Measurements from ENCODE around the gene DNAJB14.

Gene DNAJB14

DNA sequence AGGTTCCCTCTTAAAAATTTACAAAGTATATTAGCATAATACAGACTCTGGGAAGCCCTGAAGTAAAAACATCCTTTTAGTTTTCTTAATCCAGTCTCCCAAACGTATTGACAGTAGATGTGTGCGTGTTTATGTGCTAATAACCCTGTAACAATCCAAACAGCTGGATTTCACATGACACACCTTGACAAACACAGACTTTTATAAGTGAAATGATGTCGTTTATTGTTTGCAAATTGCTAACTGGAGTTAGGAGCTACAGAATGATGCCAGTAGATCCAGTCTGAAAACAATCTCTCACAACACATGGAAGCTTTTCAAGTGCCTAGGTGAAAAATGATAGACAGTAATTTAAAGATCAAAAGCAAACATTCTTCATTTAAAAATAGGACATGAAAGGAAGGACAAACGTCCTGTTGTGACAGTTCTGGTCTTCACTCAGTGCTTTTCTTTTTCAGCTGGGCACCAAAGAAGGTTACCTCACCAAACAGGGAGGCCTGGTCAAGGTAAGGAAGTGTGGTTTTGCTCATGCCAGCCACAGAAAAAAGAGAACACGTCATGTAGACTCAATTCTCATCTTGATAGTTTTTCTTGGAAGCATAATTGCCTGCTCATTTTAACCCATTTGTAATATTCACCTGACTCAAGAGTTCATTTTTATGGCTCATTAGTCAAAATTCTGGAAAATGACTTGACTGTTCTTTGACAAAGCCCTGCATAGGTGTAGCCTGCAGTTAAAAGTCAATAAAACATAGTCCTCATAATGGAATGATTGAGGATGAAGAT lies 85.1 kb downstream of the DNAJB14 start:
- no peak for DNase-seq

DNA sequence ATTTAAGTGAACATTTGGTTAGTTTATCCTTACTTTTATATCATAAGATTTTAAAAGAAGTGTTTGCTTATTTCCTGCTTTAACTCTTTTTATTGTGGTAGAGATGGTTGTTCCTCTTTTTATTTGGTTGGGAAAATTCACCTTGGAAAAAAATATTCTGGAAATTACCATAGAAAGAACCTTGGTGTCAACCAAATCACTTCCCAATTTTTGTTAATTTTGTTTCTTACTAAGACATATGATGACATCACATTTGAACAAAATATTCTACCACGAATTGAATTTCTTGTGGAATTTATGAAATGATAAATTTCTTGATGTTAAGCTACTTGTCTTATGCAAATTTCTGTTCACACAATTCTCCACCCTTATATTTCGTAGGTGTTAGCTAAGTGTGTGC lies 85.9 kb downstream of the DNAJB14 start:
- no peak for DNase-seq

DNA sequence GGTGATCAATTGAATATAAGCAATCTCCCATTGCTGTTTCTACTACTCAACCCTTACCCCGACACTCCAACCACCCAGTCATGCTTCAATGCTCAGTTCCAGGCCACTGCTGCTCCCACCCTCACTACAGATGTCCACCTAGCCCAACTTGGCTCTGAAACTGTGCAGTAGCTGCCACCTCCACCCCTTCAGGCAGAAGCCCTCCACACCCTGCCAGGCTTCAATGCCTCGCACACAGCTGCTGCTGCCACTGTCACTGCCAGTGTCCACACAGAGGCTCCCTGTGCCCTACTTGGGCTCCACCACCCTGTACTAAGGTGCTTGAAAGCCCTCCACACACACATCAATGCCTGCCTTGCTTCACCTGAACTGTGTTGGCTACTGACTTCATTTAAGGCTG lies 86.8 kb downstream of the DNAJB14 start:
- DNase-seq: no peak

DNA sequence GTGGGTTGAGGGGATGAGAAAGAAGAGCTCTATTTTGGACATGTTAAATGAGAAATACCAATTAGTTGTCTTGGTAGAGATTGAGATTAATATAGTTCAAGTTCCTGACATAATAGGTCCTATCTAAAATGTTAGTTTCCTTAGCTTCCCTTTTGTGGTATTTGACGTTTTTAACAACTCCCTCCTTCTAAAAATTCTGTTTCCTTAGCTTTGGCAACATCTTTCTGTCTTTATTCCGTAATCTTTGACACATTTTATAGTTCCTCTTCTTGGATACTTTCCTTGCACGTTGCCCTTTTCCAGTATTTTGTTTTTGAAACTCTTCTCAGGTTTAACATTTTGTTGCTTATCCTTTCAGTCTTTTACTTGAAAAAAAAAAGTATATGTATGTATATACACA lies 89.1 kb downstream of the DNAJB14 start:
- DNase-seq: no peak

GRCh38 chr4:99856166-99856565 lies 90.3 kb downstream of the DNAJB14 start:
- DNase-seq: no peak

GRCh38 chr4:99855678-99856077 lies 90.7 kb downstream of the DNAJB14 start:
- no peak for DNase-seq

DNA sequence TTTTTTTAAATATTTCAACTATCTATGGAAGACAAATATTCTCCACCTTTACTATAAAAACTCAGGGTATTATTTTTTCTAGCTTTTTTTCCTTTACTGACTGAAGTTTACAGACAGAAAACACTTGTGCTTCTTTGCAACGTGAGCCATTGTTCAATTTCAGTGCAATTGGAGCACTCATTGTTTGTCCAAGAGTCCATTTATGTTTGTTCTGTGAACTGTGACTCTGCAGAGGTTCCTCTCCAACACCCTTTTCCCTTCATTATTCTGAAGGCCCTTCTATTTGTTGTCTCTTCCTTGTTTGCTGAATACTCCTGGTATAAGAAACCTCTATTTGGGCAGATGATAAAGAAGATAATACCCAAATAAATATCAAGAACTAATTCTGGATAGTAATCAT lies 92.4 kb downstream of the DNAJB14 start:
- DNase-seq: no peak

DNA sequence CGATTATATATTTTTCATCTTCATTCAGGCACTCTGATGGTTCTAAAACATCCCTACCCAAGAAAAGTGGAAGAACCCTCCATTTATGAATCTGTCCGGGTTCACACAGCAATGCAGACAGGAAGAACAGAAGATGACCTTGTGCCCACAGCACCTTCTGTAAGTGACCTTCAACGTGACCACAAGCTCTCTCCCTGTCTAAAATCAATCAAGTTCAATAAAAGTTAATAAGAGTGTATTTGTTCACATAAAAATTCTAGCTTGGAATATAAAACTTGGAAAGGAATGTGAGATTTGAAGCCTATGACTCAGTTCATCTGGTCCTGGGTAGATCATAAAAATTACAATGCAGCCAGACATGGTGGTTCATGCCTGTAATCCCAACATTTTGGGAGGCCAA lies 93.2 kb downstream of the DNAJB14 start:
- DNase-seq: no peak

- no peak for DNase-seq
Observed at GRCh38 chr4:99852199-99852749, 94.1 kb downstream of the DNAJB14 start.

DNA sequence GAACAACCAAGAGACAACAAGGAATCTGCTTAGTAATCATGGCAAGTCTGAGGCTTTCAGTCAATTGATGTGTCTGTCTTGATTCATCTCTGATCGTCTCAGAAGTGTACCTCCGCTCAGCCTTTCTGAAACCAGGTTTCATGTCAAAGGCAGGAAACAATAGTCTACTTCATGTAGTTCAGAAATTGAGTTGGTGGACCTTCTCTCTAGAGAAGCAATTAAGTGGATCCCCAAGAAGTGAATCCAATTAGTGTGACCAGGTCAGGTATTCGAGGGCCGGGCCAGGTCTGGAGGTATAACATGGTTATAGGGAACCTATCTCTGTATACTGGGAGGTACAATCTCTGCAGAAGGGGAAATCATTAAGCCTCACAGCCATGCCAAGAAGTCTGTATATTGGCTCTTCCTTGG lies 97.8 kb downstream of the DNAJB14 start:
- DNase-seq: no peak

DNA sequence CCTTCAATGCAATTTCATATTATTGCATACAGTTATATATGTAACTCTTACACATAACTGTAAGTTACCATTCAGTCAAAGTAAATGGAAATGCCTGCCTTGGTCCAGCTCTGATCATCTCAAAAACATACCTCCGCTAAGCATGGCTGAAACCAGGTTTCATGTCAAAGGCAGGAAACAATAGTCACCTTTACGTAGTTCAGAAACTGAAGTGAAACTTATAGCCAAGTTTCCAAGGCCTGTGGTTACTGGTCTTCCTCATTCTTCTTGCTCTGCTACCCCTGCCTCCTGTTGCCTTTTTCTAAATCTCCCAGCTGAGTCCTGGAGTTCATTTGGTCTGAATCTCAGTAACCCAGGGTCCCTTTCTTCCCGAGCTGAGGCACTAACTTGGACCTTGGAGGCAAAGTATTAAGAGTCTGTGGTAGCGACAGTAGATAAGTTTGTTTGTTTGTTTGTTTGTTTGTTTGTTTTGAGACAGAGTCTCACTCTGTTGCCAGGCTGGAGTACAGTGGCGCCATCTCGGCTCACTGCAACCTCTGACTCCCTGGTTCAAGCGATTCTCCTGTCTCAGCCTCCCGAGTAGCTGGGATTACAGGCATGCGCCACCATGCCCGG lies 98.9 kb downstream of the DNAJB14 start:
- no peak for DNase-seq

DNA sequence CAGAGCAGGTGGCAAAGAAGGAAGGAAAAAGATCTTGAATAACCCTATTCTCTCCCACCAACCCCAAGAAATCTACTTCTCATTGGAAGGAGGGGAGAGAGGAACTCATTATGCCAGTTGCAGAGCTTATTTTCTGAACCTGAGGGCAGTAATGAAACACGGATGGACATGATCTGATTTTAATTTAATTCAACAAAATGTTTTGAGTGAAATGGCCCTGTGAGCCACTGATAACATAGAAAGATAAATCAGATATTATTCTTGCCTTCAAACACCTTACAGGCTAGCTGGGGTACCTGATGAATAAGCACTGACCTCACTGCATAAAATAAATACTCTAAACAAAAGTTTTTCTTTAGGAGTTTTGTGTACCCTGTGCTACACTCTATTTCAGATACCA lies 99.5 kb downstream of the DNAJB14 start:
- no peak for DNase-seq

All from islet precursor cell (in vitro differentiated cells).